Stimulated activated CD4-positive, alpha-beta T cell treated with anti-CD3 and anti-CD28 coated beads, Interleukin-4, amount 100 ng/mL, for 24 hours (primary cell): ENCODE data around the gene MYOM1.

ENCODE experiments used
- DNase-seq: peaks from one replicate; pipeline ENCODE4 v3.0.0-alpha.2; 2020

MYOM1 gene

DNA sequence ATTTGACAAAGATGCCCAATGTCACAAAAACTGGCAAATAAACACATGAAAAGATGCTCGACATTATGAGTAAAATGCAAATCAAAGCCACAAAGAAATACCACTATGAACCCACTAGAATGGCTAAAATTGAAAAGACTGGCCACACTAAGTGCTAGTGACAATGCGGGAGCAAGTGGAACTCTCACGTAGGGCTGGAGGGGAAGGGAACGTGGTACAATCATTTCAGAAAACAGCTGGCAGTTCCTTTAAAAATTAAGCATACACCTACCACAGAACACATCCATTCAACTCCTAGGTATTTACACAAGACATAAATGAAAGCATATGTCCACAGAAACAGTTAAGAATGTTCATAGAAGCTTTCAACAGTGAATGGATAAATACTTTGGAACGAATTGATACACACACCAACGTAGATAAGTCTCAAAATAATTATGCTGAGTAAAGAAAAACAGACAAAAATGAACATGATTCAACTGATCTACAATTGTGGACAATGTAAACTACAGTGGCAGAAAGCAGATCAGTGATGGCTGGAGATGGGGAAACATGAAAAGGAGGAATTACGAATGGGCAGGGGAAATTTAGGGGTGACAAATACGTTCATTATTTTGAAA, 71.7 kb downstream of the MYOM1 start:
- no peak for DNase-seq

GRCh38 chr18:3140986-3141639, 78.7 kb downstream of the MYOM1 start:
- no peak for DNase-seq

- DNase-seq, result no peak
Observed at GRCh38 chr18:3140342-3140741, 79.4 kb downstream of the MYOM1 start.

- no peak for DNase-seq
Observed at GRCh38 chr18:3139406-3139805, 80.4 kb downstream of the MYOM1 start.

GRCh38 chr18:3138274-3138975, 81.3 kb downstream of the MYOM1 start:
- no peak for DNase-seq

DNA sequence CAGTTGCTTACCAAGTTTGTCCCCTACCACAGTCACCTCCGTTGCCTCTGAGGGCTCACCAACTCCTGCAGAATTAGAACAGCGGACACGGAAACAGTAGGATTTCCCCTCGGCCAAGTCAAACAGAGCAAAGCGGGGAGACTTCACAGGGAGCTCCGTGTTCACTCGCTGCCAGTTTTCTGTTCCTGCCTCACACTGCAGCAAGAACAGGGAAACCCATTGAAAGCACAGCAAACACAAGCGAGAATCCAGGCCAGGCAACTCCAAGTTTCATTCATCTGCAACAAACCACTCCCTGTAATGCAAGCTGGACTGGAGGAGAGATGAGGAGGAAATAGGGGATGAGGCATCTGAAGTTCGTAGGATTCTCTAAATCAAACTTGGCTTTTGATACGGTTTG, 84.2 kb downstream of the MYOM1 start:
- DNase-seq, result no peak

- no peak for DNase-seq
Observed at GRCh38 chr18:3132700-3133099, 87.1 kb downstream of the MYOM1 start.

GRCh38 chr18:3130344-3130743, 89.4 kb downstream of the MYOM1 start:
- DNase-seq, result no peak

DNA sequence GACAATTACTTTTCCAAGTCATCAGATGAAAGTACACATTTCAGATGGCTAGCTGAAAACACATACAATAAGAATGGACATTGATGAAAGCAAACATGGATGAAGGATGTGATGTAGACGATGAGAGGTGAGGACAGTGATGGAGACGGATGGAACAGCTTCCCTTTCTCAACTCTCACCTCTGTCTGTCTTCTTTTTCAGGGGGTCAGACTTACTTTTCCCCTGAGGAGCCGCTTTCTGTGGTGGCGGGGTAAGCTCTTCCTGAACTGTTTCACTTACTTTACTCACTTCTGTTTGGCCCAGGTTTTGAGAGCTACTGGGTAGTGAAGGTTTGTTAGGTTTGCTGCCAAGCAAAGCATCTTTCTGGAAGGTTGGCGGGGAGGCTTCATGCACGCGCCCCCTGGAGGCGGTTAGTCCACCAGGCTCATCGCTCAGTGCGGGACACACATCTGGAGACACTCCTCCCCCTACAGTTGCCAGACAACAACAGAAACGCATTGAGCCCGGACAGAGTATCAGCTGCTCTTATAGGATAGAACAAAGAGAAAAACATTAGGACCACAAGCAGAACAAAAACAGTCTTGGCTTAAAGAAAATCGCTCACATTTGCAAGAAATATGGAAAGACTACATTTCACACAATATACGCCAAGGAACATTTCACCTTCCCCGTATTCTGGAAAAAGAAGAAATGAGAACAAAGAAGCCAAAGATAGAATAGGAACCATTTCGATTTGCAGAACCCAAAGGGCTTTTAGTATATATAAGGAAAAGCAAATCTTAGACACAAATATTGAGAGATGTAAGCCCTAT, 90.5 kb downstream of the MYOM1 start:
- DNase-seq, result peak; percentile 80

- no peak for DNase-seq
Observed at GRCh38 chr18:3126457-3127097, 93.2 kb downstream of the MYOM1 start.

GRCh38 chr18:3124822-3125221, 94.9 kb downstream of the MYOM1 start:
- DNase-seq, result no peak

- no peak for DNase-seq
Observed at GRCh38 chr18:3122851-3123250, 96.9 kb downstream of the MYOM1 start.

GRCh38 chr18:3121259-3121658, 98.5 kb downstream of the MYOM1 start:
- no peak for DNase-seq

DNA sequence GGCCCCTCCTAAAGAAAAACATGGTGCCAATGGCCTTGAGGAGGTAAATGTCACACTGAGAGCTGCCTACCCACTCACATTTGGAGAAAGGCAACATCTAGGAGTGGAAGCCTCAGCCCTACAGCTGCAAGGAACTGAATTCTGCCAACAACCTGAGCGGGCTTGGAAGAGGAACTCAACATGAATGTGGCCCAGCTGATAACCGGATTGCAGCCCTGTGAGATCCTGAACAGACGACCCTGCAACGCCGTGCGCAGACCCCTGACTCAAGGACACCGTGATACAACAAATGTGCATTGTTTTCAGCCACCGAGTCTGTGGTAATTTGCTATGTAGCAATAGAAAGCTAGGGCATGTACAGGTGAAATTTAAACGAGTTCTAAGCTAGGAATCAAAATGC, 99.4 kb downstream of the MYOM1 start:
- no peak for DNase-seq

- DNase-seq, result no peak
Observed at GRCh38 chr18:3119401-3120341, 100.1 kb downstream of the MYOM1 start.

DNA sequence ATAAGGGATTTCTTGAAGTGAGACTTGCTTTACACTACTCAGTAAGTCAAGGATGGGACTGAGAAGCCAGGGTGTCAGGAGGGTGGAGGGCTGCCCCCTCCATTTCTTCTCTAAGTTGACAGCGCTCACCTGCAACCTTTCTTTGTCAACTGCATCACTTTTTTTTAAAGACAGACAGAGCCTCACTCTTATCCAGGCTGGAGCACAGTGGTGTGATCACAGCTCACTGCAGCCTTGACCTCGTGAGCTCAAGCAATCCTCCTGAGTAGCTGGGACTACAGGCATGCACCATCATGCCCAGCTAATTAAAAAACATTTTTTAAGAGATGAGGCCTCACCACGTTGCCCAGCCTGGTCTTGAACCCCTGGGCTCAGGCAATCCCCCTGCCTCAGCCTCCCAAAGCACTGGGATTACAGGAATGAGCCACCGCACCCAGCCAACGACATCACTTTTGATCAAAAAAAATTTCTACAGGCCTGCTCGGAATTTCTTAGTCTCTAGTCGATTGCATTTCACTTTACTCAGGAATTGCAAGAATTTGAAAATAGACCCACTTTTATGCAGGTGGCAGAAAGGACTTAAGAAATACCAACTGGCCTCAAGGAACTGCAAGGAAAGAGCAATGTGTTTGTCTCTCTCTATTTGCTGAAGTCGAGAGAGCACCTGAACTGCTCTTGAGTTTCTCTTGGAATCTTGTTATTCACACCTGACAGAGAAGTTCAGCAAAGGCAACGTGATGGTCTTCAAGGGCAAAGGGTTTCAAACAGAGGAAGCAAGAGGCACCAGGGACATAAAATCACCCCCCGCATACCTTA, 101.4 kb downstream of the MYOM1 start:
- DNase-seq, result no peak

DNA sequence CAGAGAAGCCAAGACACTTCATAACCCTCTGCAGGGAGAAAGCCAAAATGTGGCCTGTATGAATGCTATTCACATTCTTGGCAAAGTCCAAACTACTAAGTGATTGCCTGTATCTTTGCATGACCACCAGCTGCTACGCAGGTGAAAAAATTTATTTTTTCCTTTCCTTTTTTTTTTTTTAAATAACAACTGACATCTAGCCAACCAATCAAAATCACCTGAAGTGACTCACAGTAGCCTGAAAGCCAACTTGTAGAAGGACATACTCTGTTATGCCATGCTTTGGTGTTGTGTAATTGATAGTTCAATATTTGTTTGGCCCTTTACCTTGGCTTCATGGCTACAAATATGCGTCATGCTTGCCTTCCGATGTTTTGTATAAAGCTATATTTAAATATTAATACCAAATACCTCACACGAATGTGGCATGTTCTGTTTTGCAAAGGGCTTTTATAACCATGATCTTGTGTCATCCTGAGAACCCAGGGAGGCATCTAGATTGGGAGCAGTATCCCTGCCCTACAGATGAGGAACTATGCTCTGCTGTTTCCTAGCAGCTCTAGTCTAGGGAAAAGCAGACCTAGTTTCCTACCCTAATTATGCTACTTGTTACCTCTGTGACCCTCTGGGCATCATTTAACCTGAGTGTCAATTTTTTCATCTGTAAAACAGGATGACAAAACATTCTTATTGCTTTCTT, 102.1 kb downstream of the MYOM1 start:
- DNase-seq, result no peak

GRCh38 chr18:3115447-3116030, 104.2 kb downstream of the MYOM1 start:
- no peak for DNase-seq

- DNase-seq, result no peak
Observed at GRCh38 chr18:3114451-3114850, 105.3 kb downstream of the MYOM1 start.

GRCh38 chr18:3114026-3114425, 105.7 kb downstream of the MYOM1 start:
- no peak for DNase-seq
